ENCODE measurements around the gene GRM1. TPM values are rescaled to one million over a fixed set of nuclear protein-coding genes. Genes with fewer than 3 reads are reported as not detected.

The GRM1 gene
- total and polyA plus RNA-seq, 2 donors (not counting 1 experiment from before 2014, with no cell fraction given): not detected

GRCh38 chr6:146305092-146305491, 276.2 kb downstream of the GRM1 start:
- no peak overlapping the region for H3K27ac Mint-ChIP-seq
- ATAC-seq (ENCODE audit: low read depth): no peak
- CTCF ChIA-PET: no interaction called here

GRCh38 chr6:146305951-146306350, 277.1 kb downstream of the GRM1 start:
- Histone ChIP-seq H3K27me3 (replicated peaks in 1 of 4; ENCODE audit: control extremely low read depth in 1 of 4, control insufficient read depth in 3 of 4, insufficient read depth in 4 of 4, low read length in 3 of 4) (no peaks in the 10 kb centered on the region), H3K36me3 (replicated peaks in 1 of 2; ENCODE audit: control extremely low read depth in 1 of 2, control insufficient read depth in 1 of 2, extremely low read depth in 1 of 2, insufficient read depth in 2 of 2, low read length in 1 of 2) (no peaks in the 10 kb centered on the region), H3K27ac (ENCODE audit: low read length in 2 of 2) (no peak overlapping the region), H3K4me2 (replicated peaks; ENCODE audit: low read depth, low read length, poor library complexity, severe bottlenecking) (no peak overlapping the region), H3K4me3 (ENCODE audit: control extremely low read depth in 1 of 5, extremely low read depth in 1 of 5, insufficient read depth in 1 of 5, low read depth in 2 of 5, low read length in 4 of 5) (no peak overlapping the region), H3K9me3 (ENCODE audit: control extremely low read depth in 1 of 3, control insufficient read depth in 2 of 3, insufficient read depth in 1 of 3, low read length in 2 of 3) (no peaks in the 10 kb centered on the region), H3K9ac (ENCODE audit: low read length) (no peak overlapping the region), H4K20me1 (ENCODE audit: control insufficient read depth, insufficient read depth, low read length, poor library complexity, severe bottlenecking) (no peaks in the 10 kb centered on the region), H3K4me1 (ENCODE audit: control insufficient read depth in 2 of 2, insufficient read depth in 2 of 2, low read length in 2 of 2) (no peaks in the 10 kb centered on the region), H2AFZ (ENCODE audit: insufficient read depth, low read depth, low read length, poor library complexity, severe bottlenecking) (no peak overlapping the region), H3K79me2 (ENCODE audit: control insufficient read depth, insufficient read depth, low read length) (no peaks in the 10 kb centered on the region)
- Mint-ChIP-seq H3K27ac (no peak overlapping the region), H3K4me1 (no peaks in the 10 kb centered on the region), H3K9me3 (ENCODE audit: insufficient read depth) (no peaks in the 10 kb centered on the region), H3K4me3 (no peak overlapping the region), H3K27me3 (no peaks in the 10 kb centered on the region)
- POLR2A ChIA-PET: no interaction called here
- no peak for TF ChIP-seq EZH2 (IDR thresholded peaks at IDR 0.05; ENCODE audit: borderline replicate concordance, insufficient read depth, low read depth, low read length, poor library complexity, severe bottlenecking)
- TF ChIP-seq, protein P1, sequence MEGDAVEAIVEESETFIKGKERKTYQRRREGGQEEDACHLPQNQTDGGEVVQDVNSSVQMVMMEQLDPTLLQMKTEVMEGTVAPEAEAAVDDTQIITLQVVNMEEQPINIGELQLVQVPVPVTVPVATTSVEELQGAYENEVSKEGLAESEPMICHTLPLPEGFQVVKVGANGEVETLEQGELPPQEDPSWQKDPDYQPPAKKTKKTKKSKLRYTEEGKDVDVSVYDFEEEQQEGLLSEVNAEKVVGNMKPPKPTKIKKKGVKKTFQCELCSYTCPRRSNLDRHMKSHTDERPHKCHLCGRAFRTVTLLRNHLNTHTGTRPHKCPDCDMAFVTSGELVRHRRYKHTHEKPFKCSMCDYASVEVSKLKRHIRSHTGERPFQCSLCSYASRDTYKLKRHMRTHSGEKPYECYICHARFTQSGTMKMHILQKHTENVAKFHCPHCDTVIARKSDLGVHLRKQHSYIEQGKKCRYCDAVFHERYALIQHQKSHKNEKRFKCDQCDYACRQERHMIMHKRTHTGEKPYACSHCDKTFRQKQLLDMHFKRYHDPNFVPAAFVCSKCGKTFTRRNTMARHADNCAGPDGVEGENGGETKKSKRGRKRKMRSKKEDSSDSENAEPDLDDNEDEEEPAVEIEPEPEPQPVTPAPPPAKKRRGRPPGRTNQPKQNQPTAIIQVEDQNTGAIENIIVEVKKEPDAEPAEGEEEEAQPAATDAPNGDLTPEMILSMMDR (IDR thresholded peaks at IDR 0.05): no peak
- intact Hi-C loops (cut with micrococcal nuclease): no loop called here
- ATAC-seq (ENCODE audit: low read depth) (no peak), DNase-seq (no peak)
- WGBS (ENCODE audit: insufficient coverage): no CpG with 5 or more reads among the region's 3 CpGs
- CTCF ChIA-PET: no interaction called here

More at GRCh38 chr6:146305092-146305491, 276.2 kb downstream of the GRM1 start:
- H3K4me2 ChIP-seq (replicated peaks; ENCODE audit: low read depth, low read length, poor library complexity, severe bottlenecking): no peak overlapping the region
- TF ChIP-seq, protein P1 (IDR thresholded peaks at IDR 0.05): no peak
- TF ChIP-seq EZH2 (IDR thresholded peaks at IDR 0.05; ENCODE audit: borderline replicate concordance, insufficient read depth, low read depth, low read length, poor library complexity, severe bottlenecking): no peak
- intact Hi-C loops (cut with micrococcal nuclease): no loop called here
- Mint-ChIP-seq H3K4me3 (no peak overlapping the region), H3K4me1 (no peaks in the 10 kb centered on the region), H3K9me3 (ENCODE audit: insufficient read depth) (no peaks in the 10 kb centered on the region), H3K27me3 (no peaks in the 10 kb centered on the region)
- no peak overlapping the region for H3K27ac ChIP-seq (ENCODE audit: low read length in 2 of 2)
- no peaks in the 10 kb centered on the region for H3K4me1 ChIP-seq (ENCODE audit: control insufficient read depth in 2 of 2, insufficient read depth in 2 of 2, low read length in 2 of 2)
- H3K9me3 ChIP-seq (ENCODE audit: control extremely low read depth in 1 of 3, control insufficient read depth in 2 of 3, insufficient read depth in 1 of 3, low read length in 2 of 3): no peaks in the 10 kb centered on the region
- H4K20me1 ChIP-seq (ENCODE audit: control insufficient read depth, insufficient read depth, low read length, poor library complexity, severe bottlenecking): no peaks in the 10 kb centered on the region
- H3K9ac ChIP-seq (ENCODE audit: low read length): no peak overlapping the region
- no peaks in the 10 kb centered on the region for H3K79me2 ChIP-seq (ENCODE audit: control insufficient read depth, insufficient read depth, low read length)
- no CpG with 5 or more reads among the region's 1 CpG for WGBS (ENCODE audit: insufficient coverage)
- no peaks in the 10 kb centered on the region for H3K36me3 ChIP-seq (replicated peaks in 1 of 2; ENCODE audit: control extremely low read depth in 1 of 2, control insufficient read depth in 1 of 2, extremely low read depth in 1 of 2, insufficient read depth in 2 of 2, low read length in 1 of 2)
- POLR2A ChIA-PET: no interaction called here
- no peak overlapping the region for H2AFZ ChIP-seq (ENCODE audit: insufficient read depth, low read depth, low read length, poor library complexity, severe bottlenecking)
- H3K27me3 ChIP-seq (replicated peaks in 1 of 4; ENCODE audit: control extremely low read depth in 1 of 4, control insufficient read depth in 3 of 4, insufficient read depth in 4 of 4, low read length in 3 of 4): no peaks in the 10 kb centered on the region
- no peak overlapping the region for H3K4me3 ChIP-seq (ENCODE audit: control extremely low read depth in 1 of 5, extremely low read depth in 1 of 5, insufficient read depth in 1 of 5, low read depth in 2 of 5, low read length in 4 of 5)
- no peak for DNase-seq

Data from B cell (primary cell).